HG02588 (cell line): ENCODE measurements around the gene NACC1.

ENCODE experiments used
- ATAC-seq: cut with Tn5 transposase; IDR thresholded peaks from one replicate; pipeline ENCODE4 v1.9.1; 2021; ENCODE audit warnings: mild to moderate bottlenecking, moderate library complexity; ENCODE audit not compliant: unreplicated experiment

NACC1 gene

GRCh38 chr19:13087795-13088537 lies 30.1 kb upstream of the NACC1 start:
- no peak for ATAC-seq

GRCh38 chr19:13089139-13089856 lies 28.8 kb upstream of the NACC1 start:
- ATAC-seq = no peak

GRCh38 chr19:13089857-13090507 lies 28.1 kb upstream of the NACC1 start:
- ATAC-seq = no peak

- ATAC-seq = no peak
These were observed 27.4 kb upstream of the NACC1 start for GRCh38 chr19:13090511-13091231.

GRCh38 chr19:13091400-13092157 lies 26.5 kb upstream of the NACC1 start:
- no peak for ATAC-seq

GRCh38 chr19:13092158-13092543 lies 25.9 kb upstream of the NACC1 start:
- no peak for ATAC-seq

- ATAC-seq = no peak
These were observed 25.3 kb upstream of the NACC1 start for GRCh38 chr19:13092606-13093235.

GRCh38 chr19:13093407-13094105 lies 24.5 kb upstream of the NACC1 start:
- peak; percentile 48 for ATAC-seq

- no peak for ATAC-seq
These were observed 24.0 kb upstream of the NACC1 start for GRCh38 chr19:13094106-13094504.

GRCh38 chr19:13094771-13095392 lies 23.2 kb upstream of the NACC1 start:
- no peak for ATAC-seq

- no peak for ATAC-seq
These were observed 22.7 kb upstream of the NACC1 start for GRCh38 chr19:13095393-13095784.

- no peak for ATAC-seq
These were observed 21.8 kb upstream of the NACC1 start for GRCh38 chr19:13095934-13096927.

GRCh38 chr19:13097033-13097462 lies 21.0 kb upstream of the NACC1 start:
- no peak for ATAC-seq

GRCh38 chr19:13097463-13098258 lies 20.4 kb upstream of the NACC1 start:
- no peak for ATAC-seq

- ATAC-seq = no peak
These were observed 19.6 kb upstream of the NACC1 start for GRCh38 chr19:13098277-13099072.
